Bronchial epithelial cell (primary cell): ENCODE results near the gene HS1BP3. TPM values are rescaled to one million over a fixed set of nuclear protein-coding genes. Genes with fewer than 3 reads are reported as not detected.

Source experiments
- DNase-seq: peaks from one replicate; pipeline ENCODE4 v3.0.0-alpha.2; 2010; ENCODE audit warnings: low read depth
- FAIRE-seq: peaks from 2 replicates; lab custom pipeline; 2011; peaks lifted over from hg19 to GRCh38; lab: Jason Lieb, UNC
- H3K27me3 ChIP-seq: 2 replicates; pipeline ENCODE4 v1.5.1; 2011; ENCODE audit warnings: low read length; ENCODE audit not compliant: control insufficient read depth, insufficient read depth
- H3K36me3 ChIP-seq: 2 replicates; pipeline ENCODE4 v1.5.1; 2011; ENCODE audit warnings: low read length; ENCODE audit not compliant: control insufficient read depth, insufficient read depth
- H3K4me3 ChIP-seq: 2 replicates; pipeline ENCODE4 v1.5.1; 2011; ENCODE audit warnings: mild to moderate bottlenecking, low read depth, low read length, control low read depth
- CTCF ChIP-seq: IDR thresholded peaks from 2 replicates; pipeline ENCODE4 v1.5.1; 2011; ENCODE audit warnings: mild to moderate bottlenecking, moderate library complexity, low read length, control low read depth, inconsistent platforms; ENCODE audit not compliant: insufficient read depth, severe bottlenecking
- total RNA-seq: library from RNA; depleted of rRNA; stranded (reverse); fragments of >200 nt; gene quantifications from 2 replicates; pipeline ENCODE4 v1.2.1, GENCODE V29; 2014

HS1BP3 gene
- total RNA-seq, 1 donor from 2014 or later: 27.6 TPM

DNA sequence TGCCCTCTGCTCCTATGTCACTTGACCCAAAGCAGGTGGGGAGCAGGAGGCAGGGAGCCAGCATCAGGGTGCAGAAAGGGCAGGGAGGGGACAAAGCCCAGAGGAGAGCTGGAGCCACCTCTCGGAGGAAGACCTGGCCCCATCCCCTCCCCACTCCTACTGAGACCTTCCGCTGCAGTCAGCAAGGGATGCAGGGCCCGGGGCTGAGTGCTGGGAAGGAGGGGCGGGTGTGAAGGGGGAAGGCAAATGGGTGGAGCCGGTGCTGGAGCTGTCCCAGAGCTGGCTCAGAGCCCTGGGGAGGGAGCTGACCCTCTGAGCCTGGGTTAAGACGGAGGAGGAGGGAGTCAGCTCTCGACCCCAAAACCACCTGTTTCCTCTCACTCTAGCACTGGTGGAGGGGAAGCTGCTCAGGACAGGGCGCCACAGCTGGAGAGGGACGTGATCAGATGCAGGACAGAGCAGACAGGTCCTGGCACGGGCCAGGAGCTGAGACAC is 33.8 kb downstream of the HS1BP3 start:
- no peak overlapping the region for H3K4me3 ChIP-seq
- TF ChIP-seq CTCF: no peak
- H3K27me3 ChIP-seq: no peaks in the 10 kb centered on the region
- FAIRE-seq: no peak
- peaks cover 1% of the 10 kb centered on the region for H3K36me3 ChIP-seq
- DNase-seq: no peak

GRCh38 chr2:20616341-20616871 is 34.5 kb downstream of the HS1BP3 start:
- TF ChIP-seq CTCF: no peak
- no peak for DNase-seq
- H3K4me3 ChIP-seq: no peak overlapping the region
- no peaks in the 10 kb centered on the region for H3K36me3 ChIP-seq
- FAIRE-seq: no peak
- H3K27me3 ChIP-seq: no peaks in the 10 kb centered on the region

DNA sequence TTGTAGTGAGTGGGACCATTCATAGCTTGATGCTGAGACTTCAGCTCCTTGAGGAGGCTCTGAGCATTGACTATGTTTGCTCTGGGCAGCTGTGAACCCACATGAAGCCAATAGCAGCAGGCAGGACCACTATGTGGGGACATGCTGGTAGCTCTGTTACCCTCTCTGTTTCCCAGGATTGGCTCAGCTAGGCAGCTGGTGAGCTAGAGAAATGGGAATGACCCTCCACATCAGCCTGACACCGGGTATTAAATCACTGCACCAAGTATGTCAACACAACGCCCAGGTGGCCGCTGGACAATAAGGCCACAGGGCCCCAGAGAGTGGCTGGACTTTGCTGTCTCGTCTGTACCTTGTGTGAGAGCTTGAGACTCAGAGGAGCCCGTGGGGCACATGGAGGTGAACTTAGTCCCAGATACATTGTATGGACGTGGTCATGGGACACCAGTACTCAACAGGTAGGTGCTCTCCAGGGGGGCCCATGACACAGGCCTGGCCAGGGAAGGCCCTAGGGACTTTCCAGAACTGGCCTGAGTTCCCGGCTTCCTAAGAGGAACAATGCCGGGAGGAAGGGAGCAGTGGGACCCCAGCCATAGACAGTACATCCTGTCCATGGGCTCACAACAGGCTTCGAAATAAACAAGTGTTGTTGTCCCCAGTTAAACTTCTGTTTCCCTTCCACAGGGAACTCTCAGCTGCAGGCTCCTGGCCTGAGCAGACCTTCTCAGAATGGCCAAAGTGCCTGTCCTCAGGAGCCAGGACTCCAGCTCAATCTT is 35.2 kb downstream of the HS1BP3 start:
- Histone ChIP-seq H3K36me3 (no peaks in the 10 kb centered on the region), H3K4me3 (no peak overlapping the region), H3K27me3 (no peaks in the 10 kb centered on the region)
- DNase-seq: no peak
- no peak for TF ChIP-seq CTCF
- FAIRE-seq: no peak

DNA sequence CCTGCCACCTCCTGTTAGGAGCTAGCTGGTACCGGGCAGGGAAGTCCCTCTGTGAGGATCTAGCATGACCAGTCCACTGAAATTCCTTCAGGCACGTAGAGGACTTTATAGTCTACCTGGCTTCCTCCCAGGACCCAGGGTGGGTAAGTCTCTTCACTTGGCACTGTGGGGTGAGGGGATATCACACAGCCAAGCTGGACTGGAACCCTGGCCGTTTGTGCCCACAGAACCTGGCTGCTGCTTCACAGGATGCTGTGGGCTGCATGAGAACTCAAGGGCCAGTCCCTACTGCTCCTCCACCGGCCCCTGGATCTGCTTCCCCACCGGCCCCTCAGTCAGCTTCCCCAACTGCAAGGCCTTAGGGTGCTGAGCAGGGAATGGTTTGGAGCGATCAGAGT is 35.8 kb downstream of the HS1BP3 start:
- no peaks in the 10 kb centered on the region for H3K27me3 ChIP-seq
- DNase-seq: no peak
- H3K36me3 ChIP-seq: no peaks in the 10 kb centered on the region
- no peak for TF ChIP-seq CTCF
- no peak overlapping the region for H3K4me3 ChIP-seq
- FAIRE-seq: no peak

- H3K4me3 ChIP-seq: no peak overlapping the region
- TF ChIP-seq CTCF: no peak
- no peaks in the 10 kb centered on the region for H3K36me3 ChIP-seq
- no peaks in the 10 kb centered on the region for H3K27me3 ChIP-seq
- DNase-seq (no peak), FAIRE-seq (no peak)
These were observed 36.5 kb downstream of the HS1BP3 start for GRCh38 chr2:20614201-20615067.
